HepG2 (cell line): ENCODE measurements around the gene GRM8.

ENCODE experiments used
- CTCF ChIP-seq: sonication (generic); formaldehyde crosslinking; IDR thresholded peaks from 2 replicates; pipeline ENCODE4 v1.5.0; 2020; ENCODE audit warnings: mild to moderate bottlenecking, missing genetic modification reagents, moderate library complexity
- EZH2 ChIP-seq: conservative IDR thresholded peaks from 2 replicates; pipeline ENCODE4 v1.6.1; 2012; ENCODE audit warnings: mild to moderate bottlenecking, low read depth, low read length, moderate library complexity
- MXD4 ChIP-seq: IDR thresholded peaks from 2 replicates; pipeline ENCODE4 v1.6.1; 2016; ENCODE audit warnings: mild to moderate bottlenecking, missing biosample characterization, missing genetic modification reagents
- NFE2L1 ChIP-seq: sonication (generic); formaldehyde crosslinking; IDR thresholded peaks from 2 replicates; pipeline ENCODE4 v1.4.0; 2020; ENCODE audit warnings: missing genetic modification reagents, mild to moderate bottlenecking, borderline replicate concordance
- POLR2AphosphoS5 ChIP-seq: IDR thresholded peaks from 2 replicates; pipeline ENCODE4 v1.6.1; 2012; ENCODE audit warnings: low read depth, low read length
- RBFOX2 ChIP-seq: fragments of 200-400 bp; formaldehyde crosslinking; IDR thresholded peaks from 2 replicates; pipeline ENCODE4 v1.6.1; 2017; ENCODE audit warnings: low read depth, mild to moderate bottlenecking, low read length
- SP1 ChIP-seq, 2 experiments: fragments of 450-650 bp in 1 of 2; sonication (generic) in 1 of 2; formaldehyde crosslinking in 1 of 2; IDR thresholded peaks; 2 replicates each; pipeline versions ENCODE4 v1.4.0 to v1.6.1; 2016 to 2020; ENCODE audit warnings: missing genetic modification reagents in 1 of 2
- YY1 ChIP-seq: IDR thresholded peaks from 2 replicates; pipeline ENCODE4 v1.6.1; 2011; ENCODE audit warnings: low read length, low read depth, moderate library complexity, mild to moderate bottlenecking; ENCODE audit not compliant: insufficient read depth, insufficient replicate concordance
- ZBTB10 ChIP-seq: sonication (generic); formaldehyde crosslinking; IDR thresholded peaks from 2 replicates; pipeline ENCODE4 v1.4.0; 2020; ENCODE audit warnings: missing genetic modification reagents, borderline replicate concordance
- ZNF121 ChIP-seq: sonication (generic); formaldehyde crosslinking; IDR thresholded peaks from 2 replicates; pipeline ENCODE4 v1.5.0; 2020; ENCODE audit warnings: mild to moderate bottlenecking, missing genetic modification reagents
- ZNF224 ChIP-seq: sonication (generic); formaldehyde crosslinking; IDR thresholded peaks from 2 replicates; pipeline ENCODE4 v1.5.0; 2020; ENCODE audit warnings: mild to moderate bottlenecking, missing genetic modification reagents
- ZNF607 ChIP-seq: sonication (generic); formaldehyde crosslinking; IDR thresholded peaks from 2 replicates; pipeline ENCODE4 v1.5.1; 2020; ENCODE audit warnings: missing genetic modification reagents, mild to moderate bottlenecking, borderline replicate concordance

- TF ChIP-seq ZNF121 (CRISPR knock-in tag) = no peak
- TF ChIP-seq ZBTB10 = no peak
- no peak for TF ChIP-seq ZNF224
- TF ChIP-seq ZNF607 (CRISPR knock-in tag) = no peak
- TF ChIP-seq EZH2 = no peak
- TF ChIP-seq CTCF (CRISPR knock-in tag) = no peak
- no peak for TF ChIP-seq SP1 (IDR thresholded peaks at IDR 0.05)
- no peak for TF ChIP-seq SP1 (CRISPR knock-in tag; IDR thresholded peaks at IDR 0.05)
- TF ChIP-seq YY1 = no peak
- TF ChIP-seq POLR2AphosphoS5 = no peak
- TF ChIP-seq RBFOX2 = no peak
- TF ChIP-seq MXD4 (CRISPR knock-in tag) = no peak
- TF ChIP-seq NFE2L1 = no peak
Measured at GRCh38 chr7:126570845-126571244, 681.9 kb downstream of the GRM8 start.
